OCI-LY7 (cell line): Measurements from ENCODE around the gene ETFB.

Source experiments
- CTCF ChIP-seq: fragments of 200-600 bp; sonication (generic); conservative IDR thresholded peaks from 2 replicates; pipeline ENCODE4 v1.5.1; 2014; ENCODE audit warnings: mild to moderate bottlenecking, antibody characterized with exemption, low read length, moderate library complexity, mixed read lengths
- EZH2phosphoT487 ChIP-seq: fragments of 200-600 bp; sonication (generic); IDR thresholded peaks from 2 replicates; pipeline ENCODE4 v1.6.1; 2018; ENCODE audit warnings: low read depth, borderline replicate concordance, mild to moderate bottlenecking, mixed run types, antibody characterized with exemption, low read length, moderate library complexity, mixed read lengths

GRCh38 chr19:51402117-51402516 lies 35.9 kb upstream of the ETFB start:
- TF ChIP-seq CTCF, result no peak
- no peak for TF ChIP-seq EZH2phosphoT487
